ENCODE measurements around the gene ZBTB20. TPM values are rescaled to one million over a fixed set of nuclear protein-coding genes. Genes with fewer than 3 reads are reported as not detected.

The ZBTB20 gene
- total and polyA plus RNA-seq, 2 donors (not counting 1 experiment from before 2014, with no cell fraction given), result 4.0 to 123 TPM

- CTCF ChIA-PET, result no interaction called here
- DNase-seq (no peak), ATAC-seq (ENCODE audit: low read depth) (no peak)
- TF ChIP-seq CTCF (IDR thresholded peaks at IDR 0.05), result no peak
- no peak for TF ChIP-seq EZH2 (IDR thresholded peaks at IDR 0.05; ENCODE audit: borderline replicate concordance, insufficient read depth, low read depth, low read length, poor library complexity, severe bottlenecking)
- H3K27me3 ChIP-seq (replicated peaks in 1 of 4; ENCODE audit: control extremely low read depth in 1 of 4, control insufficient read depth in 3 of 4, insufficient read depth in 4 of 4, low read length in 3 of 4), result no peaks in the 10 kb centered on the region
- H3K4me1 ChIP-seq (ENCODE audit: control insufficient read depth in 2 of 2, insufficient read depth in 2 of 2, low read length in 2 of 2), result no peaks in the 10 kb centered on the region
- H3K4me2 ChIP-seq (replicated peaks; ENCODE audit: low read depth, low read length, poor library complexity, severe bottlenecking), result no peak overlapping the region
- no peaks in the 10 kb centered on the region for H3K79me2 ChIP-seq (ENCODE audit: control insufficient read depth, insufficient read depth, low read length)
- POLR2A ChIA-PET, result no interaction called here
- Mint-ChIP-seq H3K27me3 (no peaks in the 10 kb centered on the region), H3K4me3 (no peak overlapping the region), H3K4me1 (peaks cover 8% of the 10 kb centered on the region), H3K27ac (no peak overlapping the region), H3K9me3 (ENCODE audit: insufficient read depth) (peaks cover 4% of the 10 kb centered on the region)
- H3K36me3 ChIP-seq (replicated peaks in 1 of 2; ENCODE audit: control extremely low read depth in 1 of 2, control insufficient read depth in 1 of 2, extremely low read depth in 1 of 2, insufficient read depth in 2 of 2, low read length in 1 of 2), result no peaks in the 10 kb centered on the region
- no peaks in the 10 kb centered on the region for H4K20me1 ChIP-seq (ENCODE audit: control insufficient read depth, insufficient read depth, low read length, poor library complexity, severe bottlenecking)
- no peak overlapping the region for H3K27ac ChIP-seq (ENCODE audit: low read length in 2 of 2)
- H3K9me3 ChIP-seq (ENCODE audit: control extremely low read depth in 1 of 3, control insufficient read depth in 2 of 3, insufficient read depth in 1 of 3, low read length in 2 of 3), result peaks cover 0 to 4% (median 0%) of the 10 kb centered on the region in 3 donors
- no CpG with 5 or more reads among the region's 2 CpGs for WGBS (ENCODE audit: insufficient coverage)
- H2AFZ ChIP-seq (ENCODE audit: insufficient read depth, low read depth, low read length, poor library complexity, severe bottlenecking), result no peak overlapping the region
- no peak overlapping the region for H3K4me3 ChIP-seq (ENCODE audit: control extremely low read depth in 1 of 5, extremely low read depth in 1 of 5, insufficient read depth in 1 of 5, low read depth in 2 of 5, low read length in 4 of 5)
- intact Hi-C loops (cut with micrococcal nuclease), result no loop called here
- no peak overlapping the region for H3K9ac ChIP-seq (ENCODE audit: low read length)
Measured at GRCh38 chr3:114668099-114668498, 479.0 kb downstream of the ZBTB20 start.

- H3K4me2 ChIP-seq (replicated peaks; ENCODE audit: low read depth, low read length, poor library complexity, severe bottlenecking), result no peak overlapping the region
- H3K4me1 Mint-ChIP-seq, result peaks cover 8% of the 10 kb centered on the region
- no peaks in the 10 kb centered on the region for H3K79me2 ChIP-seq (ENCODE audit: control insufficient read depth, insufficient read depth, low read length)
- peaks cover 0 to 4% (median 0%) of the 10 kb centered on the region in 3 donors for H3K9me3 ChIP-seq (ENCODE audit: control extremely low read depth in 1 of 3, control insufficient read depth in 2 of 3, insufficient read depth in 1 of 3, low read length in 2 of 3)
- H3K27ac Mint-ChIP-seq, result no peak overlapping the region
- H3K27ac ChIP-seq (ENCODE audit: low read length in 2 of 2), result no peak overlapping the region
- no peaks in the 10 kb centered on the region for H3K27me3 Mint-ChIP-seq
- H3K36me3 ChIP-seq (replicated peaks in 1 of 2; ENCODE audit: control extremely low read depth in 1 of 2, control insufficient read depth in 1 of 2, extremely low read depth in 1 of 2, insufficient read depth in 2 of 2, low read length in 1 of 2), result no peaks in the 10 kb centered on the region
- H3K27me3 ChIP-seq (replicated peaks in 1 of 4; ENCODE audit: control extremely low read depth in 1 of 4, control insufficient read depth in 3 of 4, insufficient read depth in 4 of 4, low read length in 3 of 4), result no peaks in the 10 kb centered on the region
- H3K9ac ChIP-seq (ENCODE audit: low read length), result no peak overlapping the region
- no peak for DNase-seq
- TF ChIP-seq CTCF (IDR thresholded peaks at IDR 0.05) (no peak), EZH2 (IDR thresholded peaks at IDR 0.05; ENCODE audit: borderline replicate concordance, insufficient read depth, low read depth, low read length, poor library complexity, severe bottlenecking) (no peak)
- no peak overlapping the region for H3K4me3 Mint-ChIP-seq
- H3K9me3 Mint-ChIP-seq (ENCODE audit: insufficient read depth), result peaks cover 4% of the 10 kb centered on the region
- no peak overlapping the region for H3K4me3 ChIP-seq (ENCODE audit: control extremely low read depth in 1 of 5, extremely low read depth in 1 of 5, insufficient read depth in 1 of 5, low read depth in 2 of 5, low read length in 4 of 5)
- no peaks in the 10 kb centered on the region for H4K20me1 ChIP-seq (ENCODE audit: control insufficient read depth, insufficient read depth, low read length, poor library complexity, severe bottlenecking)
- H2AFZ ChIP-seq (ENCODE audit: insufficient read depth, low read depth, low read length, poor library complexity, severe bottlenecking), result no peak overlapping the region
- CTCF ChIA-PET, result no interaction called here
- ATAC-seq (ENCODE audit: low read depth), result no peak
- POLR2A ChIA-PET, result no interaction called here
- intact Hi-C loops (cut with micrococcal nuclease), result no loop called here
- no peaks in the 10 kb centered on the region for H3K4me1 ChIP-seq (ENCODE audit: control insufficient read depth in 2 of 2, insufficient read depth in 2 of 2, low read length in 2 of 2)
- WGBS (ENCODE audit: insufficient coverage), result no CpG with 5 or more reads among the region's 3 CpGs
Measured at GRCh38 chr3:114666623-114667022, 480.5 kb downstream of the ZBTB20 start.

Measured in B cell (primary cell).